Left renal cortex interstitium (tissue), 4 donors: ENCODE measurements around the gene ZNF236. TPM values are rescaled to one million over a fixed set of nuclear protein-coding genes. Genes with fewer than 3 reads are reported as not detected.
"Not testable (repeated sequence)": the region's sequence is repeated elsewhere in the genome, so short reads cannot be mapped to it uniquely, and the experiment has no call there.

Source experiments
- DNase-seq, 4 donors: peaks; one replicate each; pipeline ENCODE4 v3.0.0-alpha.2; 2013; ENCODE audit warnings: low read depth in 4 of 4, low spot score in 2 of 4, missing footprints in 1 of 4
- polyA plus RNA-seq, 4 donors: library from polyadenylated mRNA; unstranded; fragments of 120-200 nt; gene quantifications; one replicate each; pipeline ENCODE4 v1.2.1, GENCODE V29; 2013; ENCODE audit not compliant: insufficient read length in 4 of 4

ZNF236 gene
- polyA plus RNA-seq, 4 donors, result 8.4 to 13.1 (median 10.2) TPM

- not testable (repeated sequence) for DNase-seq
Observed at GRCh38 chr18:76965555-76966151, 143.3 kb downstream of the ZNF236 start.

- DNase-seq, result not testable (repeated sequence)
Observed at GRCh38 chr18:76967299-76967698, 144.9 kb downstream of the ZNF236 start.

DNA sequence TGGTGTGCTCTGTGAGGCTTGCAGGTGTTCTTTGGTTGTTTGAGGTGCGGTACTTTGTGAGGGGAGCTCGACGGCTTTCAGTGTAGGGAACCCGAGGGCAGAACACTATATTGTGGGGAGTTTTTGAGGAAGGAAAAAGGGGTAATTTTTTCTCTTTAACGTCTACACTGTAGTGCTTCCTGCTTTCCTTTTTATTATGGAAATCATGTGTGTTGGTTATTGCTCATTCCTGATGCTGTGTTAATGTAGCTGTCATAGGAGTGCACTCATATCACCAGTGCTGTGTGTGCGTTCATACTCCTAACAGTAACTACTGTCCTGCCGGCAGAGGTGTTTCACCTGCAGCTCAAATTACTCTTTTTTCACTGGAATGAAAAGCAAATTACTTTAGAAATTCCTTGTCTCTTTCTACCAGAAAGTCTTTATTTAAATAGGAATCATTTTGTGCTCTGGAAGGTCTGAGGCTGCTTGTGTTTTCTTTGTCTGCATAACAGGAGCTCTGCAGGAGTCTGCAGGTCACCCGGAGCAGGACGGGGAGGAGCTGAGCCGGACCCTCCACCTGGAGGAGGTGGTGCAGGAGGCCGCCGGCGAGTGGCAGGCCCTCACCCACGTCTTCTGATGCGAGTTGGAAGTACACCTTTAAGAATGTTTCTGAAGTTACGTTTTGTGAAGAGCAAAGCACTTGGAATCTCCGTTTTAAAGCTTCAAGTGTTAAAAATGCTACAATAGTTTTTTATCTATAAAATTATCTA, 145.5 kb downstream of the ZNF236 start:
- DNase-seq, result no peak

- DNase-seq, result no peak
Observed at GRCh38 chr18:76970770-76971559, 148.6 kb downstream of the ZNF236 start.

GRCh38 chr18:76972241-76972640, 149.9 kb downstream of the ZNF236 start:
- DNase-seq, result no peak

- no peak for DNase-seq
Observed at GRCh38 chr18:76972846-76973519, 150.6 kb downstream of the ZNF236 start.

GRCh38 chr18:76973520-76974266, 151.3 kb downstream of the ZNF236 start:
- DNase-seq, result no peak

- DNase-seq, result no peak
Observed at GRCh38 chr18:76974386-76974785, 152.0 kb downstream of the ZNF236 start.

GRCh38 chr18:76975577-76976110, 153.3 kb downstream of the ZNF236 start:
- no peak for DNase-seq

DNA sequence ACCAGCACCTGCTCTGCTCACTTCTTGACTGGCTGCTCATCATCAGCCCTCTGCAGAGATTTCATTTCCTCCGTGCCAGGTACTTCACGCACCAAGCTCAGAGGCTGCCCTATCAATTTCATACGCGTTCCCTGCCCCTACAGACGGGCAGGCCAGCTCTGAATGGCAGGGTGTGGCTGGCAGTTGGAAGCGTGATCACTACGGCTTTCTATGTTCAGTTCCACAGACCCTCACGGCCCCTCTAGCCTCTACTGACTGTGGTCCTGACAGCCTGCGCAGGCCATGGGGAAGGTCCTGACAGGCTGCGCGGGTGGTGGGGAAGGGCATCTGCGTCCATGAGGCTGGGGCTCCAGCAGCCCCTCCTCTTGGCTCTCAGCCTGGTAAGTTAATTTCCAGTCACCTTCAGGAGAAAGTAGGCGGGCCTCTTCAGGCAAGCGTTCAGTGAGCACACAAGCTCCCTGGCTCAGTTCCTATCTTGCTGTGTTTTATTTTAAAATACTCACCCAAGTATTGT, 154.8 kb downstream of the ZNF236 start:
- DNase-seq, result no peak

- no peak for DNase-seq
Observed at GRCh38 chr18:76977684-76978232, 155.4 kb downstream of the ZNF236 start.

- DNase-seq, result no peak
Observed at GRCh38 chr18:76978616-76979015, 156.3 kb downstream of the ZNF236 start.

DNA sequence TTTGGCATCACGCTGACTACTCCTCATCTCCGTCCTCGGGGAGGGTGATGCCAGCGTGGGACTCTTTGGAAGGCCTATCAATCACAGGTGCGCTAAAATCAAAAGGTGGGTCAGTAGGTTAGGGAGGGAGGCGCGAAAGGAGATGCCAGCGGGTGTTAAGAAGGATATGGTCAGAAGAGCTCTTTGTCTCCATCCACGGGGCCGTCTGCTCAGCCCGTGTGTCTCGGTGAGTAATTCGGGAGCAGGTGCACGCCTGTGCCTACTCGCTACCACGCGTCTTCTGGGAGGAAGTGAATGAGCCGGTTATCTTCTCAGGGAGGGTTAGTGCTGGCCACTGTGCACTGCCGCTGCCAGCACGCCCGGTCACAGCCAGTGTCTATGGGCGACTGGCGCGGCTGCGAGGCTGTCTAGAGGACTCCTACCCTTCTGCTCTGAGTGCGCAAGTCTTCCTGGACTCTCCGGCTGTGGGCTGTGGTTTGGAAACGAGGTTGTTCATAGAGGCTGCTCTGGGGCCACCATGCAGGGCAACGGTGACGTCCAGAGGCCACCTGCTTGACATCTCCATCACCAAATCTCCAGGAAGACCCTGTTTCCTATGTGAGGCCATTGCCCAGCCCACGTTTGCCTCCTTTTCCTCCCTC, 156.9 kb downstream of the ZNF236 start:
- DNase-seq, result no peak

DNA sequence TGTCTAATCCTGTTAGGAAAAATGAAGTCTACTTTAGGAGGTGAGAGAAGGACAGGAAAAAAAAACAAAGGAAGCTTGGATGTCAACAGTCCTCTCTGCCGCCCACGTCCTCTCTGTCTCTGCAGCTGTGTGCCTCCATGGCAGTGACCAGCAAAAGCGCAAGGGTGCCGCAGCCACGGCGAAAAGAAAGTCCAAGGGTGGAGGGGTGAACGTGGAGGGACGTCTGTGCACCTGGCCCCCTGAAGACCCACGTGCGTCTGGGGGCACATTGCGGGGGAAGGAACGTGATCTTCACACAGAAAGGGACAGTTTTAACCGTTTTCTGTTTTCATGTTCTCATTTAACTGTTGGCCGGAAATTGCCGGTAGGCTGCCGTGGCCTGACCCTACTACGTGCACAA, 157.5 kb downstream of the ZNF236 start:
- DNase-seq, result no peak

- DNase-seq, result no peak
Observed at GRCh38 chr18:76980663-76981395, 158.5 kb downstream of the ZNF236 start.

GRCh38 chr18:76981396-76981968, 159.1 kb downstream of the ZNF236 start:
- DNase-seq, result no peak

DNA sequence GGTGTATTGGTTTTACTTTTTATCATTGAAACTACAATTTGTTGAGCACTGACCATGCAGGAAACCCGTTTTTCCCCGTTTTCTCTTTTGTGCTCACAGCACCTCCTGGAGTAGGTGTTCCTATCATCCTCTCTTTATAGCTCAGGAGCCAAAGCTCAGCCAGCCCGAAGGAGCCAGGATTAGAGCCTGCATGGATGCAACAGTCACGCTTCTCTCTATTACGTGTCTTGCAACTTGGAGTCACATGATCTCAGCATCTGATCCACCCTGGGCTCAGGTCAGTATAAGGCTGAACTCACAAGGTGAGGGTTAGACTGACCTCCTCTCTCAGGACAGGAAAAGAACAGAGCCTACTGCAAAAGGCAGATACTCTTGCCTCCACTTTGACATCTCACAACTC, 159.7 kb downstream of the ZNF236 start:
- DNase-seq, result no peak
